ENCODE measurements around the gene ZMYM4.
"Not testable (repeated sequence)": the region's sequence is repeated elsewhere in the genome, so short reads cannot be mapped to it uniquely, and the experiment has no call there.

ZMYM4 gene

GRCh38 chr1:35236772-35237171 is 31.7 kb upstream of the ZMYM4 start:
- 84% methylated on average over 2 of the region's 2 CpGs for WGBS
- H4K91ac ChIP-seq (ENCODE audit: low read length); H3K23ac ChIP-seq (ENCODE audit: low read length in 2 of 2); H3K27me3 ChIP-seq (ENCODE audit: control insufficient read depth in 1 of 2, insufficient read depth in 1 of 2, low read length in 2 of 2); H2AK5ac ChIP-seq (ENCODE audit: low read length, severe bottlenecking); H4K8ac ChIP-seq (ENCODE audit: low read length); H3K27ac ChIP-seq (ENCODE audit: low read length, poor library complexity, severe bottlenecking); H3K4ac ChIP-seq (ENCODE audit: low read depth in 1 of 2, low read length in 2 of 2); H3K9ac ChIP-seq (ENCODE audit: low read length); H3K36me3 ChIP-seq (ENCODE audit: control insufficient read depth in 1 of 2, insufficient read depth in 2 of 2, low read depth in 1 of 2, low read length in 2 of 2); H2BK5ac ChIP-seq (ENCODE audit: low read depth, low read length, poor library complexity, severe bottlenecking); H3K9me3 ChIP-seq (ENCODE audit: control insufficient read depth, low read length); H3K14ac ChIP-seq (ENCODE audit: low read length in 2 of 2); DNase-seq; H2AFZ ChIP-seq (ENCODE audit: low read depth, low read length); H3K4me1 ChIP-seq (ENCODE audit: control insufficient read depth, insufficient read depth, low read depth, low read length); H3K4me3 ChIP-seq (ENCODE audit: insufficient read depth in 1 of 2, low read depth in 1 of 2, low read length in 2 of 2); H3K79me1 ChIP-seq (replicated peaks; ENCODE audit: low read length, poor library complexity, severe bottlenecking); H3K4me2 ChIP-seq (ENCODE audit: low read length, poor library complexity, severe bottlenecking); H2BK120ac ChIP-seq (ENCODE audit: low read depth, low read length); H2BK15ac ChIP-seq (ENCODE audit: low read depth, poor library complexity, severe bottlenecking); H3K18ac ChIP-seq (ENCODE audit: low read depth in 1 of 2, low read length in 2 of 2); H2BK12ac ChIP-seq (ENCODE audit: low read length in 2 of 2): not testable (repeated sequence)

- no peaks in the 10 kb centered on the region for H3K79me1 ChIP-seq (replicated peaks; ENCODE audit: low read length, poor library complexity, severe bottlenecking)
Observed at GRCh38 chr1:35243691-35244090, 24.8 kb upstream of the ZMYM4 start.

GRCh38 chr1:35247256-35247655 is 21.3 kb upstream of the ZMYM4 start:
- no peak overlapping the region for H2BK5ac ChIP-seq (ENCODE audit: low read depth, low read length, poor library complexity, severe bottlenecking)
- no peak overlapping the region for H3K4me2 ChIP-seq (ENCODE audit: low read length, poor library complexity, severe bottlenecking)
- no peak overlapping the region for H2BK12ac ChIP-seq (ENCODE audit: low read length in 2 of 2)
- no peaks in the 10 kb centered on the region for H3K27me3 ChIP-seq (ENCODE audit: control insufficient read depth in 1 of 2, insufficient read depth in 1 of 2, low read length in 2 of 2)
- no peak for DNase-seq
- no peaks in the 10 kb centered on the region for H3K9me3 ChIP-seq (ENCODE audit: control insufficient read depth, low read length)
- no peak overlapping the region for H3K23ac ChIP-seq (ENCODE audit: low read length in 2 of 2)
- no peak overlapping the region for H3K14ac ChIP-seq (ENCODE audit: low read length in 2 of 2)
- H3K4me3 ChIP-seq (ENCODE audit: insufficient read depth in 1 of 2, low read depth in 1 of 2, low read length in 2 of 2): no peak overlapping the region
- H2AFZ ChIP-seq (ENCODE audit: low read depth, low read length): no peak overlapping the region
- 96% methylated on average over 4 of the region's 5 CpGs for WGBS
- no peak overlapping the region for H2AK5ac ChIP-seq (ENCODE audit: low read length, severe bottlenecking)
- no peaks in the 10 kb centered on the region for H3K79me1 ChIP-seq (replicated peaks; ENCODE audit: low read length, poor library complexity, severe bottlenecking)
- H4K8ac ChIP-seq (ENCODE audit: low read length): no peak overlapping the region
- no peak overlapping the region for H3K4ac ChIP-seq (ENCODE audit: low read depth in 1 of 2, low read length in 2 of 2)
- no peak overlapping the region for H2BK120ac ChIP-seq (ENCODE audit: low read depth, low read length)
- no peak overlapping the region for H2BK15ac ChIP-seq (ENCODE audit: low read depth, poor library complexity, severe bottlenecking)
- no peak overlapping the region for H3K9ac ChIP-seq (ENCODE audit: low read length)
- no peaks in the 10 kb centered on the region for H3K4me1 ChIP-seq (ENCODE audit: control insufficient read depth, insufficient read depth, low read depth, low read length)
- H3K18ac ChIP-seq (ENCODE audit: low read depth in 1 of 2, low read length in 2 of 2): no peak overlapping the region
- no peaks in the 10 kb centered on the region for H3K36me3 ChIP-seq (ENCODE audit: control insufficient read depth in 1 of 2, insufficient read depth in 2 of 2, low read depth in 1 of 2, low read length in 2 of 2)
- H4K91ac ChIP-seq (ENCODE audit: low read length): no peak overlapping the region
- H3K27ac ChIP-seq (ENCODE audit: low read length, poor library complexity, severe bottlenecking): no peak overlapping the region

More at GRCh38 chr1:35243691-35244090, 24.8 kb upstream of the ZMYM4 start:
- no peak overlapping the region for H3K18ac ChIP-seq (ENCODE audit: low read depth in 1 of 2, low read length in 2 of 2)
- no peak overlapping the region for H2AK5ac ChIP-seq (ENCODE audit: low read length, severe bottlenecking)
- H3K9me3 ChIP-seq (ENCODE audit: control insufficient read depth, low read length): no peaks in the 10 kb centered on the region
- no peak overlapping the region for H3K23ac ChIP-seq (ENCODE audit: low read length in 2 of 2)
- no peak overlapping the region for H3K9ac ChIP-seq (ENCODE audit: low read length)
- no peaks in the 10 kb centered on the region for H3K27me3 ChIP-seq (ENCODE audit: control insufficient read depth in 1 of 2, insufficient read depth in 1 of 2, low read length in 2 of 2)
- H2BK120ac ChIP-seq (ENCODE audit: low read depth, low read length): no peak overlapping the region
- no peaks in the 10 kb centered on the region for H3K4me1 ChIP-seq (ENCODE audit: control insufficient read depth, insufficient read depth, low read depth, low read length)
- no peak overlapping the region for H4K8ac ChIP-seq (ENCODE audit: low read length)
- 100% methylated on average over 1 of the region's 1 CpG for WGBS
- no peak overlapping the region for H3K14ac ChIP-seq (ENCODE audit: low read length in 2 of 2)
- H4K91ac ChIP-seq (ENCODE audit: low read length): no peak overlapping the region
- no peak overlapping the region for H3K4ac ChIP-seq (ENCODE audit: low read depth in 1 of 2, low read length in 2 of 2)
- H2AFZ ChIP-seq (ENCODE audit: low read depth, low read length): no peak overlapping the region
- no peaks in the 10 kb centered on the region for H3K36me3 ChIP-seq (ENCODE audit: control insufficient read depth in 1 of 2, insufficient read depth in 2 of 2, low read depth in 1 of 2, low read length in 2 of 2)
- H3K4me3 ChIP-seq (ENCODE audit: insufficient read depth in 1 of 2, low read depth in 1 of 2, low read length in 2 of 2): no peak overlapping the region
- H2BK5ac ChIP-seq (ENCODE audit: low read depth, low read length, poor library complexity, severe bottlenecking): no peak overlapping the region
- no peak for DNase-seq
- no peak overlapping the region for H2BK15ac ChIP-seq (ENCODE audit: low read depth, poor library complexity, severe bottlenecking)
- H3K4me2 ChIP-seq (ENCODE audit: low read length, poor library complexity, severe bottlenecking): no peak overlapping the region
- H2BK12ac ChIP-seq (ENCODE audit: low read length in 2 of 2): no peak overlapping the region
- H3K27ac ChIP-seq (ENCODE audit: low read length, poor library complexity, severe bottlenecking): no peak overlapping the region

GRCh38 chr1:35253941-35254340 is 14.6 kb upstream of the ZMYM4 start:
- Histone ChIP-seq H3K27me3 (ENCODE audit: control insufficient read depth in 1 of 2, insufficient read depth in 1 of 2, low read length in 2 of 2) (no peaks in the 10 kb centered on the region), H2BK5ac (ENCODE audit: low read depth, low read length, poor library complexity, severe bottlenecking) (no peak overlapping the region), H3K9me3 (ENCODE audit: control insufficient read depth, low read length) (no peaks in the 10 kb centered on the region), H3K18ac (ENCODE audit: low read depth in 1 of 2, low read length in 2 of 2) (no peak overlapping the region), H2AFZ (ENCODE audit: low read depth, low read length) (no peak overlapping the region), H2AK5ac (ENCODE audit: low read length, severe bottlenecking) (no peak overlapping the region), H3K9ac (ENCODE audit: low read length) (no peak overlapping the region), H4K91ac (ENCODE audit: low read length) (no peak overlapping the region), H3K4me3 (ENCODE audit: insufficient read depth in 1 of 2, low read depth in 1 of 2, low read length in 2 of 2) (no peak overlapping the region), H3K79me1 (replicated peaks; ENCODE audit: low read length, poor library complexity, severe bottlenecking) (no peaks in the 10 kb centered on the region), H2BK120ac (ENCODE audit: low read depth, low read length) (no peak overlapping the region), H3K14ac (ENCODE audit: low read length in 2 of 2) (no peak overlapping the region), H3K27ac (ENCODE audit: low read length, poor library complexity, severe bottlenecking) (no peak overlapping the region), H3K4ac (ENCODE audit: low read depth in 1 of 2, low read length in 2 of 2) (no peak overlapping the region), H3K23ac (ENCODE audit: low read length in 2 of 2) (no peak overlapping the region), H2BK12ac (ENCODE audit: low read length in 2 of 2) (no peak overlapping the region), H3K36me3 (ENCODE audit: control insufficient read depth in 1 of 2, insufficient read depth in 2 of 2, low read depth in 1 of 2, low read length in 2 of 2) (no peaks in the 10 kb centered on the region), H3K4me2 (ENCODE audit: low read length, poor library complexity, severe bottlenecking) (no peak overlapping the region), H4K8ac (ENCODE audit: low read length) (no peak overlapping the region), H3K4me1 (ENCODE audit: control insufficient read depth, insufficient read depth, low read depth, low read length) (no peaks in the 10 kb centered on the region), H2BK15ac (ENCODE audit: low read depth, poor library complexity, severe bottlenecking) (no peak overlapping the region)
- no CpG with 5 or more reads among the region's 2 CpGs for WGBS
- DNase-seq: no peak
